Measurements from ENCODE around the gene ZCCHC14. TPM values are rescaled to one million over a fixed set of nuclear protein-coding genes. Genes with fewer than 3 reads are reported as not detected.

Gene ZCCHC14
- total and polyA plus RNA-seq, 2 of the 8 experiments (the other 6 are each of a cell fraction or from before 2014, with no cell fraction given) = 8.2 to 28.2 TPM

- no peak overlapping the region for H2BK120ac ChIP-seq (replicated peaks; ENCODE audit: low read depth, low read length)
- peaks cover 13% of the 10 kb centered on the region for H3K79me1 ChIP-seq (ENCODE audit: low read depth, low read length)
- FAIRE-seq (no peak), DNase-seq (ENCODE audit: low read depth in 1 of 2, low spot score in 2 of 2) (no peak)
- H3K4me2 ChIP-seq (ENCODE audit: insufficient read depth in 1 of 2, low read depth in 2 of 2, low read length in 2 of 2) = no peak overlapping the region
- no peak overlapping the region for H3K56ac ChIP-seq (replicated peaks; ENCODE audit: insufficient read length, low read depth, low read length)
- H3K9me3 ChIP-seq (ENCODE audit: insufficient read depth in 2 of 2, low read depth in 1 of 2, low read length in 1 of 2) = no peaks in the 10 kb centered on the region
- no peak overlapping the region for H3K18ac ChIP-seq (ENCODE audit: extremely low read depth, low read length)
- CTCF ChIA-PET (ENCODE audit: partially characterized antibody) = interaction anchor here (0.7 to 3.1 kb wide), 6 partner anchors 11 to 312 kb away, joined by 3 to 12 read pairs (median 4); no protein-coding TSS in a partner anchor
- no peak overlapping the region for H2AK5ac ChIP-seq (ENCODE audit: low read depth, low read length)
- H4K91ac ChIP-seq (replicated peaks; ENCODE audit: insufficient read length, low read length) = no peak overlapping the region
- H3K14ac ChIP-seq (ENCODE audit: insufficient read length) = no peak overlapping the region
- no peak overlapping the region for H2BK12ac ChIP-seq (ENCODE audit: low read depth, low read length)
- no peak overlapping the region for H4K5ac ChIP-seq (ENCODE audit: insufficient read length, low read depth, low read length)
- H3K23ac ChIP-seq (ENCODE audit: insufficient read length) = no peak overlapping the region
- WGBS, 2 experiments (ENCODE audit: extremely low coverage in 1 of 2, insufficient coverage in 1 of 2, insufficient read length in 1 of 2, insufficient replicate concordance in 2 of 2, low coverage in 1 of 2, low lambda C conversion rate in 2 of 2, missing lambda C conversion rate in 1 of 2) = 89% methylated on average over 13 of the region's 13 CpGs; no CpG with 5 or more reads in 1 of the 2 experiments
- no peak overlapping the region for H2BK15ac ChIP-seq (ENCODE audit: low read length)
- no peak overlapping the region for H3K27ac ChIP-seq (ENCODE audit: low read depth, low read length)
- peaks cover 2 to 8% (median 4%) of the 10 kb centered on the region in 4 experiments; a peak in 6 of 7 replicates for H3K4me1 ChIP-seq (replicated peaks in 1 of 4; ENCODE audit: control insufficient read depth in 3 of 4, insufficient read depth in 4 of 4, low read length in 3 of 4)
- no peak overlapping the region for H3K9ac ChIP-seq (replicated peaks in 1 of 4; ENCODE audit: extremely low read depth in 1 of 4, low read depth in 3 of 4, low read length in 3 of 4)
- POLR2A ChIA-PET (ENCODE audit: partially characterized antibody) = interaction anchor here (0.6 kb wide), 1 partner anchor 168 kb away, joined by 3 read pairs; no protein-coding TSS in a partner anchor
- no peaks in the 10 kb centered on the region for H3K36me3 ChIP-seq (ENCODE audit: control insufficient read depth in 2 of 4, insufficient read depth in 4 of 4, low read length in 3 of 4)
- H2AFZ ChIP-seq (ENCODE audit: low read length) = no peak overlapping the region
- H3K4me3 ChIP-seq (ENCODE audit: extremely low read depth in 1 of 4, insufficient read depth in 2 of 4, low read depth in 3 of 4, low read length in 4 of 4) = no peak overlapping the region
- H3K79me2 ChIP-seq (ENCODE audit: control insufficient read depth in 1 of 2, insufficient read depth in 2 of 2, low read length in 2 of 2) = peaks cover 0 to 54% of the 10 kb centered on the region in 2 experiments; a peak in 2 of 4 replicates
- H3K27me3 ChIP-seq (replicated peaks in 1 of 4; ENCODE audit: control insufficient read depth in 3 of 4, extremely low read depth in 1 of 4, insufficient read depth in 3 of 4, low read length in 3 of 4) = no peaks in the 10 kb centered on the region
- H4K20me1 ChIP-seq (replicated peaks in 1 of 2; ENCODE audit: control insufficient read depth in 1 of 2, insufficient read depth in 2 of 2, low read length in 2 of 2) = peaks cover 0 to 12% of the 10 kb centered on the region in 2 experiments
- no peak overlapping the region for H3K4ac ChIP-seq (replicated peaks; ENCODE audit: insufficient read length, low read depth, low read length)
- H2BK5ac ChIP-seq (ENCODE audit: low read depth, low read length) = no peak overlapping the region
- H3K23me2 ChIP-seq (ENCODE audit: low read depth, low read length) = no peaks in the 10 kb centered on the region
- H4K8ac ChIP-seq (ENCODE audit: extremely low read depth, insufficient read depth, low read length) = peak overlapping the region; percentile 39; the same call in 1 of the 2 replicates
- H2BK20ac ChIP-seq (ENCODE audit: low read length) = no peak overlapping the region
- TF ChIP-seq TAF1 (IDR thresholded peaks at IDR 0.05; ENCODE audit: low read depth, low read length) (no peak), RXRA (IDR thresholded peaks at IDR 0.05; ENCODE audit: insufficient read depth, low read depth, low read length) (no peak), E2F6 (IDR thresholded peaks at IDR 0.05) (no peak), SP1 (IDR thresholded peaks at IDR 0.05; ENCODE audit: low read depth, low read length) (no peak), KDM1A (IDR thresholded peaks at IDR 0.05; ENCODE audit: borderline replicate concordance, low read length) (no peak), CBX8 (IDR thresholded peaks at IDR 0.05; ENCODE audit: borderline replicate concordance, low read depth, low read length) (no peak), JUND (IDR thresholded peaks at IDR 0.05; ENCODE audit: low read length) (no peak), HDAC2 (IDR thresholded peaks at IDR 0.05; ENCODE audit: borderline replicate concordance in 1 of 2, low read depth in 2 of 2, low read length in 2 of 2) (no peak)
- TF ChIP-seq, protein P1, sequence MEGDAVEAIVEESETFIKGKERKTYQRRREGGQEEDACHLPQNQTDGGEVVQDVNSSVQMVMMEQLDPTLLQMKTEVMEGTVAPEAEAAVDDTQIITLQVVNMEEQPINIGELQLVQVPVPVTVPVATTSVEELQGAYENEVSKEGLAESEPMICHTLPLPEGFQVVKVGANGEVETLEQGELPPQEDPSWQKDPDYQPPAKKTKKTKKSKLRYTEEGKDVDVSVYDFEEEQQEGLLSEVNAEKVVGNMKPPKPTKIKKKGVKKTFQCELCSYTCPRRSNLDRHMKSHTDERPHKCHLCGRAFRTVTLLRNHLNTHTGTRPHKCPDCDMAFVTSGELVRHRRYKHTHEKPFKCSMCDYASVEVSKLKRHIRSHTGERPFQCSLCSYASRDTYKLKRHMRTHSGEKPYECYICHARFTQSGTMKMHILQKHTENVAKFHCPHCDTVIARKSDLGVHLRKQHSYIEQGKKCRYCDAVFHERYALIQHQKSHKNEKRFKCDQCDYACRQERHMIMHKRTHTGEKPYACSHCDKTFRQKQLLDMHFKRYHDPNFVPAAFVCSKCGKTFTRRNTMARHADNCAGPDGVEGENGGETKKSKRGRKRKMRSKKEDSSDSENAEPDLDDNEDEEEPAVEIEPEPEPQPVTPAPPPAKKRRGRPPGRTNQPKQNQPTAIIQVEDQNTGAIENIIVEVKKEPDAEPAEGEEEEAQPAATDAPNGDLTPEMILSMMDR (IDR thresholded peaks at IDR 0.05; ENCODE audit: control extremely low read depth in 1 of 3, insufficient read depth in 1 of 3, low read depth in 1 of 3, low read length in 3 of 3) = no peak
Observed at GRCh38 chr16:87464691-87465300, 28.0 kb downstream of the ZCCHC14 start.
